A549 (cell line): ENCODE results near the gene DLG1. TPM values are rescaled to one million over a fixed set of nuclear protein-coding genes. Genes with fewer than 3 reads are reported as not detected.

ENCODE experiments used
- ATAC-seq, 2 experiments: fragments of 200-7000 bp in 1 of 2; fragments of >200 bp in 1 of 2; cut with Nextera tagmentation in 1 of 2; cut with Tn5 transposase in 1 of 2; 3 replicates each; pipeline versions ENCODE4 v1.8.0 to v1.9.1; 2018 to 2020; ENCODE audit warnings: mild to moderate bottlenecking in 1 of 2, moderate library complexity in 1 of 2
- CTCF ChIA-PET: fragments of 300-600 bp; sonication (Branson Sonifier 250); formaldehyde crosslinking; extraction: SDS; loops from one replicate; lab custom pipeline; 2021; ENCODE audit warnings: antibody characterized with exemption, inconsistent platforms; lab: Yijun Ruan, JAX
- POLR2A ChIA-PET: fragments of 350-600 bp; formaldehyde crosslinking; extraction: SDS; loops from one replicate; lab custom pipeline; 2021; ENCODE audit warnings: antibody characterized with exemption, inconsistent platforms; lab: Yijun Ruan, JAX
- DNase-seq, 2 experiments: peaks; one replicate each; pipeline versions ENCODE4 v3.0.0 to v3.0.0-alpha.2; 2011 to 2016; ENCODE audit warnings: low read depth in 1 of 2, low spot score in 1 of 2
- FAIRE-seq: peaks from 2 replicates; lab custom pipeline; 2011; peaks lifted over from hg19 to GRCh38; lab: Jason Lieb, UNC
- H3K27ac ChIP-seq, 2 experiments: fragments of >200 bp; sonication (Bioruptor Twin); formaldehyde crosslinking; 3 replicates each; pipeline ENCODE4 v1.5.1; 2016 to 2017
- H3K4me1 ChIP-seq: fragments of >200 bp; sonication (Bioruptor Twin); formaldehyde crosslinking; 3 replicates; pipeline ENCODE4 v1.6.1; 2016
- H3K4me2 ChIP-seq: fragments of >200 bp; sonication (Bioruptor Twin); formaldehyde crosslinking; 3 replicates; pipeline ENCODE4 v1.6.1; 2016
- H3K4me3 ChIP-seq: fragments of >200 bp; sonication (Bioruptor Twin); formaldehyde crosslinking; 3 replicates; pipeline ENCODE4 v1.5.1; 2016
- H3K9me3 ChIP-seq: fragments of >200 bp; sonication (Bioruptor Twin); formaldehyde crosslinking; 3 replicates; pipeline ENCODE4 v1.6.1; 2016
- BHLHE40 ChIP-seq: IDR thresholded peaks from 2 replicates; pipeline ENCODE4 v1.6.1; 2012; ENCODE audit warnings: low read depth, low read length, inconsistent platforms
- CBX2 ChIP-seq: fragments of 200-600 bp; sonication (generic); IDR thresholded peaks from 2 replicates; pipeline ENCODE4 v1.6.1; 2016; ENCODE audit warnings: low read depth, mild to moderate bottlenecking, borderline replicate concordance
- CBX8 ChIP-seq: fragments of 200-600 bp; sonication (generic); IDR thresholded peaks from 2 replicates; pipeline ENCODE4 v1.6.1; 2016
- CHD4 ChIP-seq: fragments of 200-600 bp; sonication (generic); IDR thresholded peaks from 2 replicates; pipeline ENCODE4 v1.6.1; 2016; ENCODE audit warnings: antibody characterized with exemption, mild to moderate bottlenecking, borderline replicate concordance
- EHF ChIP-seq: fragments of 250-450 bp; sonication (Bioruptor Pico); IDR thresholded peaks from 2 replicates; pipeline ENCODE4 v1.5.0; 2020; ENCODE audit warnings: mild to moderate bottlenecking
- EP300 ChIP-seq, 2 experiments: fragments of >200 bp; sonication (Bioruptor Twin); formaldehyde crosslinking; IDR thresholded peaks; 2 replicates in 1 of 2; 3 replicates in 1 of 2; pipeline ENCODE4 v1.6.1; 2016 to 2017
- ESRRA ChIP-seq: fragments of 150-350 bp; IDR thresholded peaks from 2 replicates; pipeline ENCODE4 v1.6.1; 2014; ENCODE audit warnings: mild to moderate bottlenecking, low read length, borderline replicate concordance
- GATA3 ChIP-seq: IDR thresholded peaks from 2 replicates; pipeline ENCODE4 v1.6.1; 2012; ENCODE audit warnings: borderline replicate concordance
- HDAC2 ChIP-seq: fragments of 200-600 bp; sonication (generic); IDR thresholded peaks from 2 replicates; pipeline ENCODE4 v1.6.1; 2016
- HOXB5 ChIP-seq: fragments of 250-450 bp; sonication (Bioruptor Pico); IDR thresholded peaks from 2 replicates; pipeline ENCODE4 v1.5.0; 2020; ENCODE audit warnings: mild to moderate bottlenecking, moderate library complexity
- KDM5A ChIP-seq: fragments of 200-600 bp; sonication (generic); IDR thresholded peaks from 2 replicates; pipeline ENCODE4 v1.6.1; 2016; ENCODE audit warnings: antibody characterized with exemption, mild to moderate bottlenecking
- NPAS2 ChIP-seq: fragments of 250-450 bp; sonication (Bioruptor Pico); IDR thresholded peaks from 2 replicates; pipeline ENCODE4 v1.8.0; 2022; ENCODE audit warnings: mild to moderate bottlenecking, moderate library complexity, borderline replicate concordance
- POLR2A ChIP-seq: IDR thresholded peaks from 2 replicates; pipeline ENCODE4 v1.6.1; 2012; ENCODE audit warnings: mild to moderate bottlenecking, low read length
- RARB ChIP-seq: fragments of 250-450 bp; sonication (Bioruptor Pico); IDR thresholded peaks from 2 replicates; pipeline ENCODE4 v1.8.0; 2021; ENCODE audit warnings: mild to moderate bottlenecking, moderate library complexity
- RCOR1 ChIP-seq: fragments of 150-350 bp; IDR thresholded peaks from 2 replicates; pipeline ENCODE4 v1.6.1; 2014; ENCODE audit warnings: antibody characterized with exemption, low read length, low read depth
- SREBF2 ChIP-seq: fragments of 450-650 bp; IDR thresholded peaks from 2 replicates; pipeline ENCODE4 v1.6.1; 2014; ENCODE audit warnings: mild to moderate bottlenecking, moderate library complexity
- TFCP2L1 ChIP-seq: fragments of 250-450 bp; sonication (Bioruptor Pico); IDR thresholded peaks from 2 replicates; pipeline ENCODE4 v1.5.0; 2021; ENCODE audit warnings: mild to moderate bottlenecking
- TP53 ChIP-seq: fragments of 250-450 bp; sonication (Bioruptor Pico); IDR thresholded peaks from 2 replicates; pipeline ENCODE4 v1.5.0; 2021; ENCODE audit warnings: mild to moderate bottlenecking, moderate library complexity
- ZNF302 ChIP-seq: fragments of 250-450 bp; sonication (Bioruptor Pico); IDR thresholded peaks from 2 replicates; pipeline ENCODE4 v1.9.0; 2021; ENCODE audit warnings: inconsistent platforms, mild to moderate bottlenecking, moderate library complexity
- ZSCAN20 ChIP-seq: fragments of 250-450 bp; sonication (Bioruptor Pico); IDR thresholded peaks from 2 replicates; pipeline ENCODE4 v1.8.0; 2022; ENCODE audit warnings: mild to moderate bottlenecking, moderate library complexity
- WGBS: methylation state at CpG from one replicate; pipeline ENCODE4 v1.1.6; 2017; ENCODE audit errors: missing lambda C conversion rate; 5-methylcytosine and 5-hydroxymethylcytosine counted together
- polyA plus RNA-seq, 4 experiments: library from polyadenylated mRNA; depleted of rRNA in 3 of 4; stranded (reverse); fragments of >200 nt; fragmentation: RNase III in 1 of 4; extraction: RNeasy Plus Mini Kit Qiagen cat#74134 plus additional on column Dnase treatment in 1 of 4; gene quantifications; 2 replicates in 3 of 4; 3 replicates in 1 of 4; pipeline ENCODE4 v1.2.3, GENCODE V29; 2011 to 2017
- TF ChIP-seq, protein P1 (sequence below): fragments of 200-600 bp; sonication (generic); IDR thresholded peaks from 2 replicates; pipeline ENCODE4 v1.6.1; 2016; ENCODE audit warnings: antibody characterized with exemption, mild to moderate bottlenecking, moderate library complexity
- TF ChIP-seq, protein P2 (sequence below): fragments of >200 bp; sonication (Bioruptor Twin); formaldehyde crosslinking; IDR thresholded peaks from 3 replicates; pipeline ENCODE4 v1.6.1; 2016
- TF ChIP-seq, protein P3 (sequence below): IDR thresholded peaks from 2 replicates; pipeline ENCODE4 v1.6.1; 2012
- TF ChIP-seq, protein P4 (sequence below): fragments of 250-450 bp; sonication (Bioruptor Pico); IDR thresholded peaks from 2 replicates; pipeline ENCODE4 v1.5.0; 2020; ENCODE audit warnings: low read depth, mild to moderate bottlenecking, moderate library complexity
- TF ChIP-seq, protein P5 (sequence below): IDR thresholded peaks from 2 replicates; pipeline ENCODE4 v1.6.1; 2012
- TF ChIP-seq, protein P6 (sequence below): fragments of 250-450 bp; sonication (Bioruptor Pico); IDR thresholded peaks from 2 replicates; pipeline ENCODE4 v1.5.0; 2021; ENCODE audit warnings: mild to moderate bottlenecking, moderate library complexity, borderline replicate concordance
- TF ChIP-seq, protein P7 (sequence below): fragments of >200 bp; sonication (Bioruptor Twin); formaldehyde crosslinking; IDR thresholded peaks from 3 replicates; pipeline ENCODE4 v1.5.1; 2016

Gene DLG1
- polyA plus RNA-seq, 2 of the 4 experiments (the other 2 are of a cell fraction) = 27.0 to 33.9 TPM

DNA sequence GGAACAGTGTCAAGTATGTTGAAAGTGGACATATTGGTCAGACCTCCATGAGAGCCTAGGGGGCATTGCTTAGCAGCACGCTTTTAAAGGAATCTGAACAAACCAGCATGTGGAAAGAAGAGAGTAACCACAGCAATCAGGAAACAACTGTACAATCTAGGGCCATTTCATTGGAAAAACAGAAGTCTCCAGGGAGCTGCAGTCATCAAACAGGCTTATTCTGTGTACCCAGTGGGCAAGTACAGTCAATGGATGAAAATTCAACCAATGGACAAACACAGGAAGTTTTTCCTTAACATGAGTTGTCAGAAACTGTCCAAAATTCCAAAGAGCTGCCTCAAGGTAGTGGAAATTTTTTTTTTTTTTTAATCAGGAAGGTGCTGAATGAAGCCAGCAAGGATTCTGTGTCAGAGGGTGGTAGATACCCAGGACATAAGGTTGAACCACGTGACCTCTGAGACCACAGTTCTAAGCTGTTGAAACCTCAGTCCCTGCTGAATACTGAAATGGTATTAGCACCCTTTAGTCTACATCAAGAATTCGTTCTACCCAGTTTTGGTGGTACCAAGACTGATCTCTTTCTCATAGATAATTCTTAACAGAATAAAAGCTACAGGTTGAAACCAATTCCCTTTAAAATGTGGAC is 4.4 kb upstream of the DLG1 start:
- peaks cover 18% of the 10 kb centered on the region for H3K4me1 ChIP-seq
- ChIA-PET CTCF (interaction anchor here (0.9 to 1.6 kb wide), 4 partner anchors 46 to 207 kb away, joined by 3 to 7 read pairs (median 3); no protein-coding TSS in a partner anchor), POLR2A (no interaction called here)
- no peak for FAIRE-seq
- no peak overlapping the region for H3K27ac ChIP-seq
- 47% methylated on average over 3 of the region's 3 CpGs for WGBS
- no peak overlapping the region for H3K4me2 ChIP-seq
- H3K4me3 ChIP-seq = no peak overlapping the region
- TF ChIP-seq ZNF302 (CRISPR knock-in tag) (no peak), KDM5A (no peak), HOXB5 (no peak), CBX2 (no peak), NPAS2 (CRISPR knock-in tag) (no peak), SREBF2 (no peak), CBX8 (no peak), CHD4 (no peak), TP53 (no peak), GATA3 (no peak), RARB (CRISPR knock-in tag) (no peak)
- TF ChIP-seq, protein P1, sequence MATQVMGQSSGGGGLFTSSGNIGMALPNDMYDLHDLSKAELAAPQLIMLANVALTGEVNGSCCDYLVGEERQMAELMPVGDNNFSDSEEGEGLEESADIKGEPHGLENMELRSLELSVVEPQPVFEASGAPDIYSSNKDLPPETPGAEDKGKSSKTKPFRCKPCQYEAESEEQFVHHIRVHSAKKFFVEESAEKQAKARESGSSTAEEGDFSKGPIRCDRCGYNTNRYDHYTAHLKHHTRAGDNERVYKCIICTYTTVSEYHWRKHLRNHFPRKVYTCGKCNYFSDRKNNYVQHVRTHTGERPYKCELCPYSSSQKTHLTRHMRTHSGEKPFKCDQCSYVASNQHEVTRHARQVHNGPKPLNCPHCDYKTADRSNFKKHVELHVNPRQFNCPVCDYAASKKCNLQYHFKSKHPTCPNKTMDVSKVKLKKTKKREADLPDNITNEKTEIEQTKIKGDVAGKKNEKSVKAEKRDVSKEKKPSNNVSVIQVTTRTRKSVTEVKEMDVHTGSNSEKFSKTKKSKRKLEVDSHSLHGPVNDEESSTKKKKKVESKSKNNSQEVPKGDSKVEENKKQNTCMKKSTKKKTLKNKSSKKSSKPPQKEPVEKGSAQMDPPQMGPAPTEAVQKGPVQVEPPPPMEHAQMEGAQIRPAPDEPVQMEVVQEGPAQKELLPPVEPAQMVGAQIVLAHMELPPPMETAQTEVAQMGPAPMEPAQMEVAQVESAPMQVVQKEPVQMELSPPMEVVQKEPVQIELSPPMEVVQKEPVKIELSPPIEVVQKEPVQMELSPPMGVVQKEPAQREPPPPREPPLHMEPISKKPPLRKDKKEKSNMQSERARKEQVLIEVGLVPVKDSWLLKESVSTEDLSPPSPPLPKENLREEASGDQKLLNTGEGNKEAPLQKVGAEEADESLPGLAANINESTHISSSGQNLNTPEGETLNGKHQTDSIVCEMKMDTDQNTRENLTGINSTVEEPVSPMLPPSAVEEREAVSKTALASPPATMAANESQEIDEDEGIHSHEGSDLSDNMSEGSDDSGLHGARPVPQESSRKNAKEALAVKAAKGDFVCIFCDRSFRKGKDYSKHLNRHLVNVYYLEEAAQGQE = no peak
- TF ChIP-seq, protein P2, sequence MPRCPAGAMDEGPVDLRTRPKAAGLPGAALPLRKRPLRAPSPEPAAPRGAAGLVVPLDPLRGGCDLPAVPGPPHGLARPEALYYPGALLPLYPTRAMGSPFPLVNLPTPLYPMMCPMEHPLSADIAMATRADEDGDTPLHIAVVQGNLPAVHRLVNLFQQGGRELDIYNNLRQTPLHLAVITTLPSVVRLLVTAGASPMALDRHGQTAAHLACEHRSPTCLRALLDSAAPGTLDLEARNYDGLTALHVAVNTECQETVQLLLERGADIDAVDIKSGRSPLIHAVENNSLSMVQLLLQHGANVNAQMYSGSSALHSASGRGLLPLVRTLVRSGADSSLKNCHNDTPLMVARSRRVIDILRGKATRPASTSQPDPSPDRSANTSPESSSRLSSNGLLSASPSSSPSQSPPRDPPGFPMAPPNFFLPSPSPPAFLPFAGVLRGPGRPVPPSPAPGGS = no peak
- TF ChIP-seq, protein P3, sequence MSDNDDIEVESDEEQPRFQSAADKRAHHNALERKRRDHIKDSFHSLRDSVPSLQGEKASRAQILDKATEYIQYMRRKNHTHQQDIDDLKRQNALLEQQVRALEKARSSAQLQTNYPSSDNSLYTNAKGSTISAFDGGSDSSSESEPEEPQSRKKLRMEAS = no peak
- TF ChIP-seq, protein P4, sequence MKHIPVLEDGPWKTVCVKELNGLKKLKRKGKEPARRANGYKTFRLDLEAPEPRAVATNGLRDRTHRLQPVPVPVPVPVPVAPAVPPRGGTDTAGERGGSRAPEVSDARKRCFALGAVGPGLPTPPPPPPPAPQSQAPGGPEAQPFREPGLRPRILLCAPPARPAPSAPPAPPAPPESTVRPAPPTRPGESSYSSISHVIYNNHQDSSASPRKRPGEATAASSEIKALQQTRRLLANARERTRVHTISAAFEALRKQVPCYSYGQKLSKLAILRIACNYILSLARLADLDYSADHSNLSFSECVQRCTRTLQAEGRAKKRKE (CRISPR knock-in tag) = no peak
- TF ChIP-seq, all 56 proteins: peak for 0
- ATAC-seq (no peak), DNase-seq (no peak)
- H3K9me3 ChIP-seq = no peaks in the 10 kb centered on the region

DNA sequence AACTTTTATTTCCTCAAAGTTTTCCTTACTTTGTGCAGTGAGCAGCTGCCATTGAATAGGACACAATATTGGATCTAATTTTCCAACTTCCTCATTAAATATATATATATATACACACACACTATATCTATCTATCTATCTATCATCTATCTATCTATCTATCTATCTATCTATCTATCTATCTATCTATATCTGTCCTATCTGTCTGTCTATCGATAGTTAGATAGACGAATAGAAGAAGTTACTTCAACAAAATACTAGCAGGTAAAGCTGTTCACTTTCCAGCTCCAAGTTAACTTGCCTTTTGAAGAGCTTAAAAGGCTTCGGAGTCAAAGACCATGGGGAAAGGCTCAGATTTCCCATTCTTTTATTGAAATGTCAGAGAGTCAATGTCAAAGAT is 3.6 kb upstream of the DLG1 start:
- CTCF ChIA-PET = interaction anchor here (0.9 to 1.6 kb wide), 4 partner anchors 10 to 208 kb away, joined by 3 to 7 read pairs (median 3); no protein-coding TSS in a partner anchor
- no peak overlapping the region for H3K27ac ChIP-seq
- TF ChIP-seq NPAS2 (CRISPR knock-in tag) = no peak
- no peak for TF ChIP-seq ZSCAN20 (CRISPR knock-in tag)
- TF ChIP-seq, protein P5, sequence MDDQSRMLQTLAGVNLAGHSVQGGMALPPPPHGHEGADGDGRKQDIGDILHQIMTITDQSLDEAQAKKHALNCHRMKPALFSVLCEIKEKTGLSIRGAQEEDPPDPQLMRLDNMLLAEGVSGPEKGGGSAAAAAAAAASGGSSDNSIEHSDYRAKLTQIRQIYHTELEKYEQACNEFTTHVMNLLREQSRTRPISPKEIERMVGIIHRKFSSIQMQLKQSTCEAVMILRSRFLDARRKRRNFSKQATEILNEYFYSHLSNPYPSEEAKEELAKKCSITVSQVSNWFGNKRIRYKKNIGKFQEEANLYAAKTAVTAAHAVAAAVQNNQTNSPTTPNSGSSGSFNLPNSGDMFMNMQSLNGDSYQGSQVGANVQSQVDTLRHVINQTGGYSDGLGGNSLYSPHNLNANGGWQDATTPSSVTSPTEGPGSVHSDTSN = no peak
- TF ChIP-seq EP300 (IDR thresholded peaks at IDR 0.05) = no peak
- no peak for TF ChIP-seq RCOR1
- TF ChIP-seq ESRRA = no peak
- TF ChIP-seq HDAC2 = no peak
- no peak for TF ChIP-seq BHLHE40
- TF ChIP-seq, protein P6, sequence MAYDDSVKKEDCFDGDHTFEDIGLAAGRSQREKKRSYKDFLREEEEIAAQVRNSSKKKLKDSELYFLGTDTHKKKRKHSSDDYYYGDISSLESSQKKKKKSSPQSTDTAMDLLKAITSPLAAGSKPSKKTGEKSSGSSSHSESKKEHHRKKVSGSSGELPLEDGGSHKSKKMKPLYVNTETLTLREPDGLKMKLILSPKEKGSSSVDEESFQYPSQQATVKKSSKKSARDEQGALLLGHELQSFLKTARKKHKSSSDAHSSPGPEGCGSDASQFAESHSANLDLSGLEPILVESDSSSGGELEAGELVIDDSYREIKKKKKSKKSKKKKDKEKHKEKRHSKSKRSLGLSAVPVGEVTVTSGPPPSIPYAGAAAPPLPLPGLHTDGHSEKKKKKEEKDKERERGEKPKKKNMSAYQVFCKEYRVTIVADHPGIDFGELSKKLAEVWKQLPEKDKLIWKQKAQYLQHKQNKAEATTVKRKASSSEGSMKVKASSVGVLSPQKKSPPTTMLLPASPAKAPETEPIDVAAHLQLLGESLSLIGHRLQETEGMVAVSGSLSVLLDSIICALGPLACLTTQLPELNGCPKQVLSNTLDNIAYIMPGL (CRISPR knock-in tag) = no peak
- TF ChIP-seq RARB (CRISPR knock-in tag) = no peak
- TF ChIP-seq TFCP2L1 (CRISPR knock-in tag) = no peak
- TF ChIP-seq SREBF2 = no peak
- no peak for TF ChIP-seq EHF (CRISPR knock-in tag)
- TF ChIP-seq CBX2 = no peak
- TF ChIP-seq POLR2A = no peak
- TF ChIP-seq, protein P7, sequence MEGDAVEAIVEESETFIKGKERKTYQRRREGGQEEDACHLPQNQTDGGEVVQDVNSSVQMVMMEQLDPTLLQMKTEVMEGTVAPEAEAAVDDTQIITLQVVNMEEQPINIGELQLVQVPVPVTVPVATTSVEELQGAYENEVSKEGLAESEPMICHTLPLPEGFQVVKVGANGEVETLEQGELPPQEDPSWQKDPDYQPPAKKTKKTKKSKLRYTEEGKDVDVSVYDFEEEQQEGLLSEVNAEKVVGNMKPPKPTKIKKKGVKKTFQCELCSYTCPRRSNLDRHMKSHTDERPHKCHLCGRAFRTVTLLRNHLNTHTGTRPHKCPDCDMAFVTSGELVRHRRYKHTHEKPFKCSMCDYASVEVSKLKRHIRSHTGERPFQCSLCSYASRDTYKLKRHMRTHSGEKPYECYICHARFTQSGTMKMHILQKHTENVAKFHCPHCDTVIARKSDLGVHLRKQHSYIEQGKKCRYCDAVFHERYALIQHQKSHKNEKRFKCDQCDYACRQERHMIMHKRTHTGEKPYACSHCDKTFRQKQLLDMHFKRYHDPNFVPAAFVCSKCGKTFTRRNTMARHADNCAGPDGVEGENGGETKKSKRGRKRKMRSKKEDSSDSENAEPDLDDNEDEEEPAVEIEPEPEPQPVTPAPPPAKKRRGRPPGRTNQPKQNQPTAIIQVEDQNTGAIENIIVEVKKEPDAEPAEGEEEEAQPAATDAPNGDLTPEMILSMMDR = no peak

More for the DNA sequence above, 3.6 kb upstream of the DLG1 start:
- peaks cover 18% of the 10 kb centered on the region for H3K4me1 ChIP-seq
- DNase-seq (no peak), FAIRE-seq (no peak), ATAC-seq (no peak)
- no peak overlapping the region for H3K4me3 ChIP-seq
- H3K4me2 ChIP-seq = no peak overlapping the region
- POLR2A ChIA-PET = no interaction called here
- no peaks in the 10 kb centered on the region for H3K9me3 ChIP-seq
- 94% methylated on average over 3 of the region's 3 CpGs for WGBS
